ENCODE results near the gene PLA2G5.

GRCh38 chr1:20074055-20074724, 4.2 kb downstream of the PLA2G5 start:
- no peak for TF ChIP-seq ARNT (IDR thresholded peaks at IDR 0.05)
- TF ChIP-seq SP1 (IDR thresholded peaks at IDR 0.05) = no peak
- no peak for TF ChIP-seq FOXM1 (IDR thresholded peaks at IDR 0.05; ENCODE audit: borderline replicate concordance)
